C4-2B (cell line): ENCODE results near the gene FRS3.

Experiments used
- H3K27ac ChIP-seq: fragments of 450-650 bp; 2 replicates; pipeline ENCODE4 v1.5.1; 2017
- ZFX ChIP-seq: fragments of 450-650 bp; IDR thresholded peaks from 2 replicates; pipeline ENCODE4 v1.6.1; 2017
- TF ChIP-seq, protein P1 (sequence below): fragments of 450-650 bp; conservative IDR thresholded peaks from 2 replicates; pipeline ENCODE4 v1.5.1; 2017; ENCODE audit warnings: mild to moderate bottlenecking

FRS3 gene

DNA sequence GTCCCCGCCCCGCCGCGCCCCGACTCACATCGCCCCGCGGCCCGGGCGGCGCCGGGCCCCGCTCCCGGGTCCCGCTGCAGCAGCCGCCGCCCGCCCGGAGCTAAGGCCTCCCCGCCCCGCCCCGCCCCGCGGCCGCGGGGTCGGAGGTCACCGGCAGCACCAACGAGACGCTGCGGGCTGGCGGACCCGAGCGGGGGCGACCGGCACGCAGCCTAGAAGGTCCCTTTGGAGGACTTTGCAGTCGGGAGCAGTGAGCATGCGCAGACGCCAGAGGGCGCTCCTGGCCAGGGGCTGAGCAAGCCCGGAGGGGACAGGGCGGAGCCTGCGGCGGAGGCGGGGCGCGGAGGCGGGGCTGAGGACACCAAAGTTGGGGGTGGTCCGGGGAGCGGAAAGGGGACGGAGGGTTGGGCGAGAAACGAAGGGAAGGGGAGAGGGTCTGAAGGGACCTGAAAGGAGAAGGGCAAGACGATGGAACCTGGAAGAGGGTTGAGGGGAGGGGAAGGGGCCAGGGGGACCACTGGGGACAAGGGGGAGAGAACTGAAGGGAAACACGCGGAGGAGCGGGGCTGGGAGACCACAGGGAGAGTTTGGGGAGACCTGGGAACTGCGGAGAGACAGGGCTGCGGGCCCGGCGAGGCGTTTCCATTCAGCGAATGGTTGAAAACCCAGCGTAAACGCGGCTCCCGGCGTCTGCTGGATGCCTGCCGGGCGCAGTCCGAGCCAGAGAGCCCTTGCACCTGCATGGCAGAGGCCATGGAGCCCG lies at the start of gene FRS3:
TSS of gene FRS3 (minus strand) at position 113 of the 763 bp plus-strand sequence. CDS start 2,913 bp downstream, outside the sequence.
- H3K27ac ChIP-seq: peak within 1 kb of the TSS; percentile 80
- TF ChIP-seq, protein P1, sequence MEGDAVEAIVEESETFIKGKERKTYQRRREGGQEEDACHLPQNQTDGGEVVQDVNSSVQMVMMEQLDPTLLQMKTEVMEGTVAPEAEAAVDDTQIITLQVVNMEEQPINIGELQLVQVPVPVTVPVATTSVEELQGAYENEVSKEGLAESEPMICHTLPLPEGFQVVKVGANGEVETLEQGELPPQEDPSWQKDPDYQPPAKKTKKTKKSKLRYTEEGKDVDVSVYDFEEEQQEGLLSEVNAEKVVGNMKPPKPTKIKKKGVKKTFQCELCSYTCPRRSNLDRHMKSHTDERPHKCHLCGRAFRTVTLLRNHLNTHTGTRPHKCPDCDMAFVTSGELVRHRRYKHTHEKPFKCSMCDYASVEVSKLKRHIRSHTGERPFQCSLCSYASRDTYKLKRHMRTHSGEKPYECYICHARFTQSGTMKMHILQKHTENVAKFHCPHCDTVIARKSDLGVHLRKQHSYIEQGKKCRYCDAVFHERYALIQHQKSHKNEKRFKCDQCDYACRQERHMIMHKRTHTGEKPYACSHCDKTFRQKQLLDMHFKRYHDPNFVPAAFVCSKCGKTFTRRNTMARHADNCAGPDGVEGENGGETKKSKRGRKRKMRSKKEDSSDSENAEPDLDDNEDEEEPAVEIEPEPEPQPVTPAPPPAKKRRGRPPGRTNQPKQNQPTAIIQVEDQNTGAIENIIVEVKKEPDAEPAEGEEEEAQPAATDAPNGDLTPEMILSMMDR: peak; percentile 97
- TF ChIP-seq ZFX: peak; percentile 53; the same call in 1 of the 2 replicates

DNA sequence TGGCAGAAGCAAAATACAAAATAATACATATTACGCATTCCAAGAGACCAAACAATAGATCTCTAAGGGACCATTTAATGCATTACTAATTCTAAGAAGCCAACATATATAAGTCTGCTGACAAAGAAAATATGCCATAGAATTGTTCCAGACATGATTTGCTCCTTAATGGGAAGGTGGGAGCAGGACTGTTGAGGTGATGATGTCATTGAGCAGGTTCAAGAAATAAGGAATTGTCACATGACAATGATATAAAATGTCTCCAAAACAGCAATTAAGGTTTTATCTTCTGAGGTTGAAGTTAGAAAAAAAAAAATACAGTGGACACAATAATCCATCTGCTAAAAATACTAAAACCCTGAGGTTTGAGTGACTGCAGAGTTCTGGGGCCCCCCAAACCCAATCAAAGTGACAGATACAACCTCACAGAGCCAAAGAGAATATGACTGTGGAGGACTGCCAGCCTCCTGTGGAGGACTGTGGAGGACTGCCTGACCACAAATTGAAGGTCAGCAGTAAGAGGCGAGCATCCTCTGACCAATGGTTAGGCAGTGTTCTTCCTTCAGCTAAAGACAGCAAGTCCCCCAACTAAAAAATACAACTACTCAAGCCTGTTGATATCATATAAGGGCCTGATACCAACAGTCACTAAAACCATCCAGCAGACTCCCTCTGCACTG lies 46.8 kb upstream of the FRS3 start:
- H3K27ac ChIP-seq: no peak overlapping the region; the same call in 1 of the 2 replicates
- TF ChIP-seq, protein P1: no peak
- TF ChIP-seq ZFX: no peak

GRCh38 chr6:41824571-41825569 lies 45.2 kb upstream of the FRS3 start:
- H3K27ac ChIP-seq: peak overlapping the region; percentile 55
- TF ChIP-seq ZFX: no peak
- TF ChIP-seq, protein P1: no peak

GRCh38 chr6:41823178-41823577 lies 43.5 kb upstream of the FRS3 start:
- TF ChIP-seq ZFX: no peak
- TF ChIP-seq, protein P1: no peak
- H3K27ac ChIP-seq: peak overlapping the region; percentile 32; the same call in 1 of the 2 replicates

DNA sequence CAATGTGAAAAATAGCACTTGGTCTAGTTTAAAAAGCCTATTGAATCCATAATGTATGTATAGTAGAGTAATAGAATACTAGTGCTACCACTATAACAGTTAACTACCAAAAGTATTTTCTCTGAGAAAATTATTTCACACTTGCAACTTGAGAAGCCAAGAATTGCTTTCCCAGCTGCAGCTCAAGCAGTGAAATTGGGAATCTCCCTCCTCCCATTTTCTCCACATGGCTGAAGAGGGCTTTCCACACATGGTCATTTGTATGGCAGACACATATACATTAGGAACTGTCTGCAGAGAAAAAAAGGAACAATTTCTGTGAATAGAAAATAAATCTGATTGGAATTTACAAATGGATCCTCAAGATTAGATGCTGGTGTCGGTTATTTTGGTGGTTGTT lies 42.3 kb upstream of the FRS3 start:
- TF ChIP-seq, protein P1: no peak
- no peak for TF ChIP-seq ZFX
- H3K27ac ChIP-seq: no peak overlapping the region

DNA sequence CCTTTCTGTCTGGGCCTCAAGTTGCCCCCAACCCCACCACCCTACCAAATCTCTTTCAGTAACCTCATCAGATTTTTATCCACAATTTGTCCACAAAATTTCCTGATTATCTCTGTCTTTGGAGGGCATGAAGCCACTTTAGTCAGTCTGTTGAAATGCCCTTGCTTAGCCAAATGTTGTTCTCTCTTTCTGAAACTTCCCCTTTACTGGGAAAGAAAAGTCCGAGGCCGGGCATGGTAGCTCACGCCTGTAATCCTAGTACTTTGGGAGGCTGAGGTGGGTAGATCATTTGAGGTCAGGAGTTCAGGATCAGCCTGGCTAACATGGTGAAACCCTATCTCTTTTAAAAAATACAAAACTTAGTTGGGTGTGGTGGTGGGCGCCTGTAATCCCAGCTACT lies 41.6 kb upstream of the FRS3 start:
- H3K27ac ChIP-seq: no peak overlapping the region
- TF ChIP-seq, protein P1: no peak
- no peak for TF ChIP-seq ZFX
